HEK293 (cell line): ENCODE data around the gene ANO8.
A peak's percentile ranks its signal among the peaks of the same experiment; 100 is the strongest.

Experiments
- CTCF ChIA-PET: fragments of 350-600 bp; formaldehyde crosslinking; extraction: SDS; loops from one replicate; lab custom pipeline; 2021; ENCODE audit warnings: antibody characterized with exemption; lab: Yijun Ruan, JAX
- POLR2A ChIA-PET: fragments of 300-600 bp; formaldehyde crosslinking; extraction: SDS; loops from one replicate; lab custom pipeline; 2020; ENCODE audit warnings: antibody characterized with exemption, inconsistent platforms; lab: Yijun Ruan, JAX
- H3K27ac ChIP-seq: fragments of 200-500 bp; sonication (Bioruptor generic); 2 replicates; pipeline ENCODE4 v1.5.1; 2014; ENCODE audit warnings: low read depth, low read length, control low read depth, inconsistent platforms; ENCODE audit errors: extremely low read depth
- H3K36me3 ChIP-seq, 2 experiments: fragments of 200-500 bp in 1 of 2; sonication (Bioruptor generic) in 1 of 2; 1 replicate in 1 of 2; 2 replicates in 1 of 2; pipeline ENCODE4 v1.5.1; 2014 to 2017; ENCODE audit warnings: inconsistent platforms in 2 of 2, low read length in 2 of 2; ENCODE audit not compliant: control insufficient read depth in 2 of 2, insufficient read depth in 1 of 2
- H3K4me1 ChIP-seq: fragments of 200-500 bp; sonication (Bioruptor generic); 2 replicates; pipeline ENCODE4 v1.5.1; 2014; ENCODE audit warnings: mild to moderate bottlenecking, low read length, inconsistent platforms; ENCODE audit not compliant: control insufficient read depth, insufficient read depth
- H3K4me3 ChIP-seq: 2 replicates; pipeline ENCODE4 v1.5.1; 2011; ENCODE audit warnings: low read depth, mild to moderate bottlenecking, control low read depth, low read length, moderate library complexity
- H3K9me3 ChIP-seq: fragments of 200-500 bp; sonication (Bioruptor generic); 2 replicates; pipeline ENCODE4 v1.5.1; 2014; ENCODE audit warnings: low read depth, low read length, inconsistent platforms; ENCODE audit not compliant: control insufficient read depth, insufficient read depth
- BCL11A ChIP-seq: fragments of 450-650 bp; formaldehyde crosslinking; IDR thresholded peaks from 2 replicates; pipeline ENCODE4 v1.5.1; 2016; ENCODE audit warnings: low read depth, missing biosample characterization, missing genetic modification characterization
- BCL11B ChIP-seq: fragments of 450-650 bp; formaldehyde crosslinking; IDR thresholded peaks from 2 replicates; pipeline ENCODE4 v1.5.1; 2016; ENCODE audit warnings: low read depth, missing biosample characterization, missing genetic modification characterization
- GLIS2 ChIP-seq: fragments of 450-650 bp; formaldehyde crosslinking; IDR thresholded peaks from 2 replicates; pipeline ENCODE4 v1.5.1; 2016; ENCODE audit warnings: missing biosample characterization, missing genetic modification characterization
- IKZF3 ChIP-seq: fragments of 450-650 bp; IDR thresholded peaks from 2 replicates; pipeline ENCODE4 v1.5.0; 2018; ENCODE audit warnings: missing biosample characterization, mild to moderate bottlenecking, missing genetic modification characterization, moderate library complexity
- KLF8 ChIP-seq: fragments of 450-650 bp; formaldehyde crosslinking; IDR thresholded peaks from 2 replicates; pipeline ENCODE4 v1.5.1; 2016; ENCODE audit warnings: missing biosample characterization, missing genetic modification characterization
- PRDM1 ChIP-seq: fragments of 450-650 bp; formaldehyde crosslinking; IDR thresholded peaks from 2 replicates; pipeline ENCODE4; 2016; ENCODE audit warnings: missing biosample characterization, missing genetic modification characterization
- TCF7L2 ChIP-seq: IDR thresholded peaks from 2 replicates; pipeline ENCODE4 v1.6.1; 2011; ENCODE audit warnings: low read depth, mild to moderate bottlenecking, inconsistent platforms, low read length, moderate library complexity, borderline replicate concordance
- YY1 ChIP-seq: fragments of 450-650 bp; formaldehyde crosslinking; IDR thresholded peaks from 2 replicates; pipeline ENCODE4 v1.5.1; 2018; ENCODE audit warnings: missing biosample characterization, missing genetic modification characterization
- ZBTB17 ChIP-seq: fragments of 450-650 bp; formaldehyde crosslinking; IDR thresholded peaks from 2 replicates; pipeline ENCODE4 v1.5.1; 2016; ENCODE audit warnings: missing biosample characterization, missing genetic modification characterization
- ZBTB20 ChIP-seq: fragments of 450-650 bp; formaldehyde crosslinking; IDR thresholded peaks from 2 replicates; pipeline ENCODE4 v1.5.1; 2016; ENCODE audit warnings: missing biosample characterization, missing genetic modification characterization
- ZBTB6 ChIP-seq: fragments of 450-650 bp; formaldehyde crosslinking; IDR thresholded peaks from 2 replicates; pipeline ENCODE4 v1.5.1; 2017; ENCODE audit warnings: missing biosample characterization, missing genetic modification characterization
- ZBTB7A ChIP-seq: fragments of 450-650 bp; formaldehyde crosslinking; IDR thresholded peaks from 2 replicates; pipeline ENCODE4 v1.5.1; 2016; ENCODE audit warnings: low read depth, missing biosample characterization, missing genetic modification characterization
- ZNF10 ChIP-seq: fragments of 450-650 bp; formaldehyde crosslinking; IDR thresholded peaks from 2 replicates; pipeline ENCODE4 v1.5.1; 2017; ENCODE audit warnings: missing biosample characterization, missing genetic modification characterization
- ZNF138 ChIP-seq: fragments of 450-650 bp; formaldehyde crosslinking; IDR thresholded peaks from 2 replicates; pipeline ENCODE4 v1.5.1; 2016; ENCODE audit warnings: missing biosample characterization, missing genetic modification characterization, borderline replicate concordance
- ZNF146 ChIP-seq: fragments of 450-650 bp; formaldehyde crosslinking; IDR thresholded peaks from 2 replicates; pipeline ENCODE4 v1.5.1; 2016; ENCODE audit warnings: missing biosample characterization, missing genetic modification characterization
- ZNF266 ChIP-seq: fragments of 450-650 bp; formaldehyde crosslinking; IDR thresholded peaks from 2 replicates; pipeline ENCODE4 v1.5.1; 2016; ENCODE audit warnings: missing biosample characterization, missing genetic modification characterization, low read depth
- ZNF324 ChIP-seq: fragments of 450-650 bp; formaldehyde crosslinking; IDR thresholded peaks from 2 replicates; pipeline ENCODE4 v1.5.1; 2016; ENCODE audit warnings: missing biosample characterization, missing genetic modification characterization
- ZNF350 ChIP-seq: fragments of 450-650 bp; formaldehyde crosslinking; IDR thresholded peaks from 2 replicates; pipeline ENCODE4 v1.5.0; 2017; ENCODE audit warnings: missing biosample characterization, mild to moderate bottlenecking, missing genetic modification characterization
- ZNF596 ChIP-seq: fragments of 450-650 bp; IDR thresholded peaks from 2 replicates; pipeline ENCODE4 v1.5.0; 2018; ENCODE audit warnings: missing biosample characterization, mild to moderate bottlenecking, missing genetic modification characterization, moderate library complexity
- ZNF600 ChIP-seq: fragments of 450-650 bp; formaldehyde crosslinking; IDR thresholded peaks from 2 replicates; pipeline ENCODE4 v1.5.1; 2016; ENCODE audit warnings: missing biosample characterization, missing genetic modification characterization
- ZNF660 ChIP-seq: fragments of 450-650 bp; IDR thresholded peaks from 2 replicates; pipeline ENCODE4 v1.5.1; 2018; ENCODE audit warnings: missing biosample characterization, mild to moderate bottlenecking, missing genetic modification characterization
- ZNF785 ChIP-seq: fragments of 450-650 bp; formaldehyde crosslinking; IDR thresholded peaks from 2 replicates; pipeline ENCODE4 v1.5.1; 2016; ENCODE audit warnings: missing biosample characterization, missing genetic modification characterization
- ZSCAN18 ChIP-seq: fragments of 450-650 bp; formaldehyde crosslinking; IDR thresholded peaks from 2 replicates; pipeline ENCODE4 v1.5.1; 2016; ENCODE audit warnings: missing biosample characterization, missing genetic modification characterization
- ZXDB ChIP-seq: fragments of 450-650 bp; formaldehyde crosslinking; IDR thresholded peaks from 2 replicates; pipeline ENCODE4 v1.5.1; 2016; ENCODE audit warnings: missing biosample characterization, missing genetic modification characterization
- TF ChIP-seq, protein P1 (sequence below): fragments of 450-650 bp; formaldehyde crosslinking; IDR thresholded peaks from 2 replicates; pipeline ENCODE4 v1.5.1; 2016; ENCODE audit warnings: missing biosample characterization, missing genetic modification characterization
- TF ChIP-seq, protein P2 (sequence below): fragments of 450-650 bp; formaldehyde crosslinking; IDR thresholded peaks from 2 replicates; pipeline ENCODE4 v1.5.1; 2016; ENCODE audit warnings: missing biosample characterization, missing genetic modification characterization
- TF ChIP-seq, protein P3 (sequence below): fragments of 450-650 bp; formaldehyde crosslinking; IDR thresholded peaks from 2 replicates; pipeline ENCODE4 v1.5.1; 2016; ENCODE audit warnings: missing biosample characterization, missing genetic modification characterization

ANO8 gene

GRCh38 chr19:17306285-17306714 is 28.4 kb downstream of the ANO8 start:
- ChIA-PET CTCF (interaction anchor here (0.7 to 1.3 kb wide), 5 partner anchors 15 to 101 kb away, joined by 3 to 6 read pairs (median 4); no protein-coding TSS in a partner anchor), POLR2A (interaction anchor here (0.7 to 2.8 kb wide), 6 partner anchors 11 to 182 kb away, joined by 3 to 22 read pairs (median 8); partner anchors contain the start of genes ANO8, BABAM1 and USE1)
- H3K36me3 ChIP-seq: peaks cover 0 to 5% of the 10 kb centered on the region in 2 experiments; a peak in 1 of 3 replicates
- TF ChIP-seq ZBTB20 (tag by site-specific recombination) (peak; percentile 39; the same call in 1 of the 2 replicates), TCF7L2 (0 out of 2 replicates have a peak, but pooled peaks have one; percentile 49), ZNF10 (peak; percentile 57), ZNF266 (tag by site-specific recombination) (no peak), ZNF785 (tag by site-specific recombination) (no peak), ZNF660 (no peak), PRDM1 (tag by site-specific recombination) (no peak), BCL11A (tag by site-specific recombination) (0 out of 2 replicates have a peak, but pooled peaks have one; percentile 10), ZNF146 (no peak), ZNF600 (tag by site-specific recombination) (no peak)
- TF ChIP-seq, protein P1, sequence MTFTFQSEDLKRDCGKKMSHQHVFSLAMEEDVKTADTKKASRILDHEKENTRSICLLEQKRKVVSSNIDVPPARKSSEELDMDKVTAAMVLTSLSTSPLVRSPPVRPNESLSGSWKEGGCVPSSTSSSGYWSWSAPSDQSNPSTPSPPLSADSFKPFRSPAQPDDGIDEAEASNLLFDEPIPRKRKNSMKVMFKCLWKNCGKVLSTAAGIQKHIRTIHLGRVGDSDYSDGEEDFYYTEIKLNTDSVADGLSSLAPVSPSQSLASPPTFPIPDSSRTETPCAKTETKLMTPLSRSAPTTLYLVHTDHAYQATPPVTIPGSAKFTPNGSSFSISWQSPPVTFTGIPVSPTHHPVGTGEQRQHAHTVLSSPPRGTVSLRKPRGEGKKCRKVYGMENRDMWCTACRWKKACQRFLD (tag by site-specific recombination): peak; percentile 90; the same call in 1 of the 2 replicates
- H3K9me3 ChIP-seq: no peaks in the 10 kb centered on the region
- H3K4me1 ChIP-seq: peaks cover 3% of the 10 kb centered on the region
- H3K27ac ChIP-seq: peak overlapping the region; percentile 76; the same call in 1 of the 2 replicates
- peak overlapping the region; percentile 83 for H3K4me3 ChIP-seq

- Histone ChIP-seq H3K9me3 (no peaks in the 10 kb centered on the region), H3K27ac (peak within 1 kb of the TSS; percentile 76), H3K36me3 (peaks cover 0 to 11% of the 10 kb centered on the region in 2 experiments; a peak in 1 of 3 replicates), H3K4me3 (peak within 1 kb of the TSS; percentile 83), H3K4me1 (peaks cover 3% of the 10 kb centered on the region)
- ChIA-PET CTCF (interaction anchor here (0.5 to 1.7 kb wide), 17 partner anchors 9 to 968 kb away, joined by 3 to 9 read pairs (median 4); partner anchors contain the start of genes ANO8 and IQCN), POLR2A (interaction anchor here (0.5 to 2.8 kb wide), 20 partner anchors 9 to 1012 kb away, joined by 3 to 28 read pairs (median 4); partner anchors contain the start of genes ANO8, BABAM1, NR2F6 and USE1)
- TF ChIP-seq ZBTB6: peak; percentile 99
- peak; percentile 42 for TF ChIP-seq YY1 (tag by site-specific recombination)
- TF ChIP-seq, protein P2, sequence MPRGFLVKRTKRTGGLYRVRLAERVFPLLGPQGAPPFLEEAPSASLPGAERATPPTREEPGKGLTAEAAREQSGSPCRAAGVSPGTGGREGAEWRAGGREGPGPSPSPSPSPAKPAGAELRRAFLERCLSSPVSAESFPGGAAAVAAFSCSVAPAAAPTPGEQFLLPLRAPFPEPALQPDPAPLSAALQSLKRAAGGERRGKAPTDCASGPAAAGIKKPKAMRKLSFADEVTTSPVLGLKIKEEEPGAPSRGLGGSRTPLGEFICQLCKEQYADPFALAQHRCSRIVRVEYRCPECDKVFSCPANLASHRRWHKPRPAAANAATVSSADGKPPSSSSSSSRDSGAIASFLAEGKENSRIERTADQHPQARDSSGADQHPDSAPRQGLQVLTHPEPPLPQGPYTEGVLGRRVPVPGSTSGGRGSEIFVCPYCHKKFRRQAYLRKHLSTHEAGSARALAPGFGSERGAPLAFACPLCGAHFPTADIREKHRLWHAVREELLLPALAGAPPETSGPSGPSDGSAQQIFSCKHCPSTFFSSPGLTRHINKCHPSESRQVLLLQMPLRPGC (tag by site-specific recombination): peak; percentile 68
- no peak for TF ChIP-seq ZNF350
- TF ChIP-seq IKZF3 (tag by site-specific recombination): no peak
- TF ChIP-seq TCF7L2: no peak
- peak; percentile 43; the same call in 1 of the 2 replicates for TF ChIP-seq KLF8 (tag by site-specific recombination)
- TF ChIP-seq GLIS2 (tag by site-specific recombination): peak; percentile 9
- 0 out of 2 replicates have a peak, but pooled peaks have one; percentile 1 for TF ChIP-seq ZNF324 (tag by site-specific recombination)
- TF ChIP-seq ZNF596 (tag by site-specific recombination): peak; percentile 45; the same call in 1 of the 2 replicates
- peak; percentile 61; the same call in 1 of the 2 replicates for TF ChIP-seq ZXDB
- TF ChIP-seq BCL11B: 0 out of 2 replicates have a peak, but pooled peaks have one; percentile 10
- peak; percentile 59; the same call in 1 of the 2 replicates for TF ChIP-seq ZNF660
- TF ChIP-seq, protein P3, sequence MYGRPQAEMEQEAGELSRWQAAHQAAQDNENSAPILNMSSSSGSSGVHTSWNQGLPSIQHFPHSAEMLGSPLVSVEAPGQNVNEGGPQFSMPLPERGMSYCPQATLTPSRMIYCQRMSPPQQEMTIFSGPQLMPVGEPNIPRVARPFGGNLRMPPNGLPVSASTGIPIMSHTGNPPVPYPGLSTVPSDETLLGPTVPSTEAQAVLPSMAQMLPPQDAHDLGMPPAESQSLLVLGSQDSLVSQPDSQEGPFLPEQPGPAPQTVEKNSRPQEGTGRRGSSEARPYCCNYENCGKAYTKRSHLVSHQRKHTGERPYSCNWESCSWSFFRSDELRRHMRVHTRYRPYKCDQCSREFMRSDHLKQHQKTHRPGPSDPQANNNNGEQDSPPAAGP: 0 out of 2 replicates have a peak, but pooled peaks have one; percentile 25
- no peak for TF ChIP-seq ZSCAN18 (tag by site-specific recombination)
- TF ChIP-seq ZBTB7A (tag by site-specific recombination): peak; percentile 40; the same call in 1 of the 2 replicates
- TF ChIP-seq ZBTB17 (tag by site-specific recombination): peak; percentile 96
- no peak for TF ChIP-seq ZNF138 (tag by site-specific recombination)
Observed at GRCh38 chr19:17305517-17306284, 29.0 kb downstream of the ANO8 start, which contains the start of gene MRPL34. Gene MRPL34, plus strand, starts transcription at chr19:17305872. Its CDS starts 21 bp downstream, at chr19:17305893.
